AG09319 (cell line): ENCODE results near the gene SEMA3C.

Experiments
- DNase-seq: peaks from one replicate; pipeline ENCODE4 v3.0.0-alpha.2; 2010; ENCODE audit warnings: low read depth; ENCODE audit errors: extremely low read depth
- TF ChIP-seq, protein P1 (sequence below): IDR thresholded peaks from 2 replicates; pipeline ENCODE4 v1.5.1; 2011; ENCODE audit warnings: low read depth, mild to moderate bottlenecking, inconsistent platforms, low read length, moderate library complexity

The SEMA3C gene

DNA sequence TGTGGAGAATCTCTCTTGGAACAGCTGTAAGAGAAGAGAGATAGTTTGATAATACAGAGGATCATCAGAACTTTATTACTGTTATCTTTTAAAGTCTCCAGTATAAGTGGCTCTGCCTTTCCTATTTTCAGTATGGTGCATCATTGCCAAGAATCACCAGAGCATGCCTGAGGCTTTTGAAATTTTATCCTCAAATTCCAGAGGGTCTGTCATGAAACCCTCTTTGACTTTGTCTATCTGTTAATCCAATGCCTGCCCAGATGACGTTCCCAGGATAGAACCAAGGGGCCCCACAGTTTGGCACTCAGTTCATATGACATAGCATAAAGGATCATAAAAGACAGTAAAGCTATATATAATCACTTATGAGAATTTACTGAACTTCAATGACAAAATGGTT lies 35.3 kb upstream of the SEMA3C start:
- TF ChIP-seq, protein P1, sequence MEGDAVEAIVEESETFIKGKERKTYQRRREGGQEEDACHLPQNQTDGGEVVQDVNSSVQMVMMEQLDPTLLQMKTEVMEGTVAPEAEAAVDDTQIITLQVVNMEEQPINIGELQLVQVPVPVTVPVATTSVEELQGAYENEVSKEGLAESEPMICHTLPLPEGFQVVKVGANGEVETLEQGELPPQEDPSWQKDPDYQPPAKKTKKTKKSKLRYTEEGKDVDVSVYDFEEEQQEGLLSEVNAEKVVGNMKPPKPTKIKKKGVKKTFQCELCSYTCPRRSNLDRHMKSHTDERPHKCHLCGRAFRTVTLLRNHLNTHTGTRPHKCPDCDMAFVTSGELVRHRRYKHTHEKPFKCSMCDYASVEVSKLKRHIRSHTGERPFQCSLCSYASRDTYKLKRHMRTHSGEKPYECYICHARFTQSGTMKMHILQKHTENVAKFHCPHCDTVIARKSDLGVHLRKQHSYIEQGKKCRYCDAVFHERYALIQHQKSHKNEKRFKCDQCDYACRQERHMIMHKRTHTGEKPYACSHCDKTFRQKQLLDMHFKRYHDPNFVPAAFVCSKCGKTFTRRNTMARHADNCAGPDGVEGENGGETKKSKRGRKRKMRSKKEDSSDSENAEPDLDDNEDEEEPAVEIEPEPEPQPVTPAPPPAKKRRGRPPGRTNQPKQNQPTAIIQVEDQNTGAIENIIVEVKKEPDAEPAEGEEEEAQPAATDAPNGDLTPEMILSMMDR = no peak
- DNase-seq = no peak

DNA sequence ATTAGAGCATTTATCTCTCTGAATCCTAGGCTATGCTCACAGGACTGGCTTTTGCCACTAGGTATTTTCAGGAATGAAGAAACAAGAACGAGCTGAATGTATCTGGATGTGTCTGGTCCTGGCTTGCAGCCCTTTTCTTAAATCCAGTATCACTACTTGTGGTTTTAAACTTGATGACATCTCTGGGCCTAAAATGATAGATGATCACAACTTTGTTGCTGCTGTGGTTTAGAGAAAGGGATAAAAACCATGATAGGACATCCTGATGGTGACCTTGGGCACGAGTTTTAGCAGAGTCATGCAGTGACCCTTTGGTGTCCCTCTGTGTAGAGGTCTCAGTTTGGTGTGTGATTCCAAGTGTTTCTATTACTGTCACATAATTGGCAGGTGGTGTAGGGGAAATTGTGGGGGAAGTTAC lies 31.7 kb upstream of the SEMA3C start:
- TF ChIP-seq, protein P1 = no peak
- no peak for DNase-seq

DNA sequence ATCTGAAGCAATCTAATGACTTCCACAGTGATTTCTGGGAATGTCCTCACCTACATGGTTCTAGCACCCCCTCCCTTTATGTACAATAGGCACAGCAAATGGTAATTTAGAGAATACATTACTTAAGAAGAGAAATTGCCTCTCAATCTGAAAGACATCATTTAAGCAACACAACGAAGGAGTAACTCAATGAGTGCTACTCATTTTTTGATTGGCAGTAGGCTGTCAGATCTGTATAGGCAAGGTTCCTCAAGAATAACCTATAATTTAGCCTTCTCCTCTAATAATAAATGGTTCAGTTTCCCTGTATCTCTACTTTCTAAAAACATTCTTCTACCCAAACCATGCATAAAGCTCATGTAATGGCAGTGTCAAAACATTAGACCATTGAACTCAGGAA lies 30.6 kb upstream of the SEMA3C start:
- DNase-seq = no peak
- TF ChIP-seq, protein P1 = no peak

DNA sequence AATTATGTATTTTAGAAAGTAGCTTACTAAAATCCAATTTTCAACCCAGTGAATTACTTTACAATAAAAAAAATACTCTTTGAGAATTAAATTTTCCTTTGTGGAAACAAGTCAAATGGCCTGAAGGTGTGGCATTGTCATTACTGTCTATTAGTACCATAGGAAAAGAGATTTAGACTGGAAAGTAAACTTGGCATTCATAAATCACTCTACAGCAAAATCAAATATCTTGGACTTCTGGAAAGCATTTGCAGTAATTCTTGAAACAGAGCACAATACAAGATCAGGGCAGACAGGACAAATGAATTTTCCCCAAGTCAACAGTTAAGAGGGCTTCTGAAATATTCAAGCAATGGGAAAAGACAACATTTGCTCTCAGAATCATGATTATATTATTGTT lies 28.0 kb upstream of the SEMA3C start:
- no peak for DNase-seq
- TF ChIP-seq, protein P1 = no peak

DNA sequence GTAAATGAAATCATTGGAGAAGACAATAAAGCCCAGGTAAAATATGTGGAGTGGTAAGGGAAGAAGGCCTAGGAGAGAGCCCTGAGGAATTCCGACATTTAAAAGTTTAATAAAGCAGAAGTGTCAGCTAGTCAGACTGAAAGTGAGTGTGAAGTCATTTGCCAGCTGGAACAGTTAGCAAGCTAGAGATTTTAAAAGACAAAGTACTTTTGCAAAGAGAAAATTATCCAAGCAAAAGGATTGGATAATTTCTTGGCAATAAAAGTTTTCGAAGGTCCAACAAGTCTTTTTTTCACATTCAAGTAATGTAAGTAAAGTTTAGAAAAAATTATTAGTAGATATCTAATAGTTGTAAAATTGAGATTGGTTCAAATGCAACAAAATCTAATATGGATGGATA lies 27.1 kb upstream of the SEMA3C start:
- DNase-seq = no peak
- TF ChIP-seq, protein P1 = no peak

DNA sequence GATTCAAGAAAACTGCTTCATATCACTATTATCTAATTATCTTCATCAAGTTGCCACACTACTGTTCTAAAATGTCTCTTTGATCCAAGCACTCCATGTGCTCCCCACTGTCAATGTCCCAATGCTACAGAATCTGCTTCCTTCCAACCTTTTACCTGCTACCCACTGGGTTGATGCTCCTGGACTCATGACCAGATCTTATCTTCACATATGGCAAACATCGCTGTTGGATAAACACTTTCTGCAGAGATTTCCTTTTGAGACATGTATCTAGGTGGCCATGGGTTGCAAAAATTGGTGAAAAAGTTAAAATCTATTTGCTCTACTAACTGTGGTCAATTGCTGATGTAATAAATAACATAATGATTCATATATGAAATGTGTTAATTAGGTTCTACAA lies 24.5 kb upstream of the SEMA3C start:
- no peak for DNase-seq
- TF ChIP-seq, protein P1 = no peak

DNA sequence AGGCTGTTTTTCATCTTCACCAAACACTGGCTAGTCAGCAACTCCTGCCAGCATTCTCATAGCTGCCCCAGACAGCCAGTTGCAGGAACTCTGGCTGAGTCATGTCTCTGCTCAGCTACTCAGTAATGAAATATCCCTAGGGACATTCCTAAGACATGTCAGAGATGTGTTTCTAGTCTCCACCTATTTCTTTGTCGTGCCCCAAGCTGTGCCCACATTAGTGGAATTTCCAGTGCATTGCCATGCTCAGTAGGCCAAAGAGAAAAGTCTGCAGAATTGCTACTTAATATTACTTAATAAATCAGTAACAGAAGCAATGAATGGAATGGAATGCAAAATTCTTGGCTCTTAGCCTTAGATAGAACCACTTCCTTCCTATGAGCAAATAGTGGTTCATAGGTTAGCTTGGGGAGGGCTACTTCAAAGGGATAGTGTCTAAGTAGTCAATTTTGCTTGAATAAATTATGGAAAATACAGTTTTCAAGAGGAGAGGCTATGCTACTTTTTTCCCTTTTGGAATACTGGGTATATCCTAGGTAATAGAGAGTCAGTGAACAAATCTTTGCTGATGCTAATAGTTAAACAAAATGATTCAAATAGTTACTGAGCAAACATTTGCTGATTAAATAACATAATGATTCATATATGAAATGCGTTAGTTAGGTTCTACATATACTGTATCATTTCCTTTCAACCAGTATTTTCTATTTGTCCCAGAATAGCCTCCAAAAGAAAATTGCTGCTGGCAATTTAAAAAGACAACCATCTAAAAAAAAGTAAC lies 23.6 kb upstream of the SEMA3C start:
- TF ChIP-seq, protein P1 = no peak

More for the DNA sequence above, 23.6 kb upstream of the SEMA3C start:
- DNase-seq = peak; percentile 86
